Endothelial cell of umbilical vein (primary cell): ENCODE measurements around the gene CCR9. TPM values are rescaled to one million over a fixed set of nuclear protein-coding genes. Genes with fewer than 3 reads are reported as not detected.

ENCODE experiments used
- BruUV-seq: library from RNA; stranded (reverse); fragments of 400-500 nt; replicated peaks from 2 replicates; lab custom pipeline; 2021; lab: Mats Ljungman, UMichigan
- CTCF ChIA-PET: fragments of 300-600, 350-600 bp; sonication (Branson Sonifier 250); formaldehyde crosslinking; loops from one replicate; lab custom pipeline; 2021; ENCODE audit warnings: antibody characterized with exemption, inconsistent platforms; lab: Charles Lee
- POLR2A ChIA-PET: fragments of 300-600, 350-600 bp; sonication (Branson Sonifier 250); formaldehyde crosslinking; loops from one replicate; lab custom pipeline; 2021; ENCODE audit warnings: antibody characterized with exemption, inconsistent platforms; lab: Charles Lee
- DNase-seq: peaks from one replicate; pipeline ENCODE4 v3.0.0-alpha.2; 2011; ENCODE audit warnings: low read depth, low spot score
- FAIRE-seq: peaks from 2 replicates; lab custom pipeline; 2011; peaks lifted over from hg19 to GRCh38; lab: Jason Lieb, UNC
- H2AFZ ChIP-seq: 2 replicates; pipeline ENCODE4 v1.6.0; 2012; ENCODE audit warnings: low read depth, low read length, control low read depth, inconsistent platforms
- H3K27ac ChIP-seq: 2 replicates; pipeline ENCODE4 v1.5.1; 2011; ENCODE audit warnings: low read depth, mild to moderate bottlenecking, control low read depth, low read length, moderate library complexity; ENCODE audit not compliant: insufficient read depth
- H3K27me3 ChIP-seq, 2 experiments: 2 replicates each; pipeline versions ENCODE4 v1.6.0 to v1.6.1; 2011; ENCODE audit warnings: low read length in 2 of 2, mixed read lengths in 1 of 2; ENCODE audit not compliant: control insufficient read depth in 2 of 2, insufficient read depth in 2 of 2
- H3K36me3 ChIP-seq, 2 experiments: 2 replicates in 1 of 2; 3 replicates in 1 of 2; pipeline ENCODE4 v1.5.1; 2011; ENCODE audit warnings: low read length in 2 of 2, mild to moderate bottlenecking in 1 of 2, moderate library complexity in 1 of 2; ENCODE audit not compliant: control insufficient read depth in 2 of 2, insufficient read depth in 2 of 2; ENCODE audit errors: extremely low read depth in 1 of 2
- H3K4me1 ChIP-seq: 3 replicates; pipeline ENCODE4 v1.5.1; 2011; ENCODE audit warnings: mild to moderate bottlenecking, low read length; ENCODE audit not compliant: control insufficient read depth, insufficient read depth; ENCODE audit errors: extremely low read depth
- H3K4me2 ChIP-seq: 2 replicates; pipeline ENCODE4 v1.6.1; 2011; ENCODE audit warnings: low read length, control low read depth, mixed read lengths; ENCODE audit not compliant: insufficient read depth
- H3K4me3 ChIP-seq, 3 experiments: fragments of 200-600 bp in 1 of 3; sonication (generic), shearing (Covaris generic) in 1 of 3; replicated peaks in 1 of 3; 2 replicates each; pipeline ENCODE4 v1.5.1; 2011 to 2016; ENCODE audit warnings: control low read depth in 3 of 3, low read length in 3 of 3, mild to moderate bottlenecking in 2 of 3, inconsistent platforms in 1 of 3, low read depth in 1 of 3, moderate library complexity in 1 of 3; ENCODE audit not compliant: insufficient read depth in 1 of 3
- H3K79me2 ChIP-seq: 2 replicates; pipeline ENCODE4 v1.6.0; 2012; ENCODE audit warnings: low read length, inconsistent platforms; ENCODE audit not compliant: control insufficient read depth, insufficient read depth
- H3K9ac ChIP-seq: replicated peaks from 2 replicates; pipeline ENCODE3; 2011; ENCODE audit warnings: low read length, control low read depth; ENCODE audit not compliant: insufficient read depth; ENCODE audit errors: extremely low read depth
- H3K9me1 ChIP-seq: replicated peaks from 3 replicates; pipeline ENCODE4 v1.6.0; 2011; ENCODE audit warnings: mild to moderate bottlenecking, low read length; ENCODE audit not compliant: control insufficient read depth, insufficient read depth; ENCODE audit errors: extremely low read depth
- H3K9me3 ChIP-seq: replicated peaks from 2 replicates; pipeline ENCODE4 v1.5.1; 2012; ENCODE audit warnings: low read length, inconsistent platforms; ENCODE audit not compliant: control insufficient read depth, insufficient read depth
- H4K20me1 ChIP-seq: replicated peaks from 2 replicates; pipeline ENCODE3; 2011; ENCODE audit warnings: mild to moderate bottlenecking, low read length; ENCODE audit not compliant: control insufficient read depth, insufficient read depth; ENCODE audit errors: extremely low read depth
- CTCF ChIP-seq, 2 donors: IDR thresholded peaks; 1 replicate in 1 of 2; 2 replicates in 1 of 2; pipeline ENCODE4 v1.5.1; 2011; ENCODE audit warnings: low read length in 2 of 2, mild to moderate bottlenecking in 2 of 2, moderate library complexity in 2 of 2, control low read depth in 1 of 2, inconsistent platforms in 1 of 2, low read depth in 1 of 2; ENCODE audit not compliant: insufficient read depth in 1 of 2; ENCODE audit errors: extremely low read depth in 1 of 2
- EZH2 ChIP-seq: IDR thresholded peaks from 2 replicates; pipeline ENCODE4 v1.6.1; 2012; ENCODE audit warnings: borderline replicate concordance, low read depth, mild to moderate bottlenecking, moderate library complexity, low read length, inconsistent platforms; ENCODE audit not compliant: severe bottlenecking
- FOS ChIP-seq: IDR thresholded peaks from 2 replicates; pipeline ENCODE4 v1.6.1; 2011; ENCODE audit warnings: mild to moderate bottlenecking, low read length, moderate library complexity, borderline replicate concordance; ENCODE audit not compliant: insufficient read depth
- GATA2 ChIP-seq: IDR thresholded peaks from 2 replicates; pipeline ENCODE4 v1.7.0; 2011; ENCODE audit warnings: low read depth, mild to moderate bottlenecking, moderate library complexity, mixed read lengths, low read length; ENCODE audit not compliant: insufficient read length, insufficient read depth
- JUN ChIP-seq: IDR thresholded peaks from 2 replicates; pipeline ENCODE4 v1.6.1; 2011; ENCODE audit warnings: borderline replicate concordance, low read depth; ENCODE audit not compliant: insufficient read length, insufficient read depth
- MAX ChIP-seq: IDR thresholded peaks from 2 replicates; pipeline ENCODE4 v1.6.1; 2011; ENCODE audit not compliant: insufficient read depth, insufficient read length
- MYC ChIP-seq: IDR thresholded peaks from one replicate; pipeline ENCODE4 v1.6.1; 2011; ENCODE audit warnings: mild to moderate bottlenecking, low read depth, low read length
- POLR2A ChIP-seq: IDR thresholded peaks from 2 replicates; pipeline ENCODE4 v1.6.1; 2012; ENCODE audit warnings: low read depth, mild to moderate bottlenecking, control low read depth, low read length
- POLR2AphosphoS5 ChIP-seq: IDR thresholded peaks from 2 replicates; pipeline ENCODE4 v1.6.1; 2012; ENCODE audit warnings: low read depth, mild to moderate bottlenecking, control low read depth, low read length, moderate library complexity; ENCODE audit not compliant: insufficient read depth
- dilution Hi-C: fragments of 300-500 bp; cut with MboI; formaldehyde crosslinking; loops from one replicate; pipeline ENCODE4 v1.15.0; 2019; ENCODE audit warnings: low sequenced_read_pairs; ENCODE audit not compliant: extremely low pct_ligation_motif_present
- intact Hi-C: fragments of 100-400 bp; cut with micrococcal nuclease; formaldehyde crosslinking; loops from one replicate; pipeline ENCODE4 v1.10.0; 2022
- polyA plus RNA-seq, 4 experiments: library from polyadenylated mRNA; depleted of rRNA in 3 of 4; stranded (reverse) in 3 of 4; unstranded in 1 of 4; fragments of >200 nt; gene quantifications; 2 replicates each; pipeline versions ENCODE4 v1.2.1 to v1.2.3, GENCODE V29; 2011 to 2012; ENCODE audit warnings: missing spikeins in 1 of 4
- total RNA-seq: library from RNA; stranded (reverse); gene quantifications from 2 replicates; pipeline ENCODE4 v1.2.3, GENCODE V29; 2021

The CCR9 gene
- total and polyA plus RNA-seq, 2 donors (not counting 3 experiments of a cell fraction or from before 2014, with no cell fraction given): not detected

- intact Hi-C loops (no loop called here), dilution Hi-C loops (no loop called here)
- FAIRE-seq (no peak), DNase-seq (no peak)
- TF ChIP-seq JUN: no peak
- no peak for TF ChIP-seq POLR2A
- no peak for TF ChIP-seq EZH2
- no peak for TF ChIP-seq CTCF (IDR thresholded peaks at IDR 0.05; ENCODE audit: extremely low read depth in 1 of 2, insufficient read depth in 1 of 2, low read depth in 1 of 2, low read length in 2 of 2)
- TF ChIP-seq MYC: no peak
- no peak for TF ChIP-seq POLR2AphosphoS5
- TF ChIP-seq GATA2: no peak
- TF ChIP-seq FOS: no peak
- no peak for TF ChIP-seq MAX
- H3K27ac ChIP-seq: no peak overlapping the region
- POLR2A ChIA-PET: no interaction called here
- H3K9me3 ChIP-seq: no peaks in the 10 kb centered on the region
- H3K79me2 ChIP-seq: no peaks in the 10 kb centered on the region
- H3K4me2 ChIP-seq: no peak overlapping the region
- H3K9me1 ChIP-seq: no peaks in the 10 kb centered on the region
- CTCF ChIA-PET: interaction anchor here (0.7 to 0.8 kb wide), 2 partner anchors 17 to 20 kb away, joined by 3 read pairs; no protein-coding TSS in a partner anchor
- no peaks in the 10 kb centered on the region for H3K4me1 ChIP-seq
- BruUV-seq: no TSS peak
- no peak overlapping the region for H3K9ac ChIP-seq
- no peaks in the 10 kb centered on the region for H3K36me3 ChIP-seq
- H3K4me3 ChIP-seq: no peak overlapping the region
- H4K20me1 ChIP-seq: no peaks in the 10 kb centered on the region
- no peaks in the 10 kb centered on the region for H3K27me3 ChIP-seq
- no peak overlapping the region for H2AFZ ChIP-seq
These were observed 26.1 kb downstream of the CCR9 start for GRCh38 chr3:45912435-45912834.
